ENCODE measurements around the gene CA14.

DNA sequence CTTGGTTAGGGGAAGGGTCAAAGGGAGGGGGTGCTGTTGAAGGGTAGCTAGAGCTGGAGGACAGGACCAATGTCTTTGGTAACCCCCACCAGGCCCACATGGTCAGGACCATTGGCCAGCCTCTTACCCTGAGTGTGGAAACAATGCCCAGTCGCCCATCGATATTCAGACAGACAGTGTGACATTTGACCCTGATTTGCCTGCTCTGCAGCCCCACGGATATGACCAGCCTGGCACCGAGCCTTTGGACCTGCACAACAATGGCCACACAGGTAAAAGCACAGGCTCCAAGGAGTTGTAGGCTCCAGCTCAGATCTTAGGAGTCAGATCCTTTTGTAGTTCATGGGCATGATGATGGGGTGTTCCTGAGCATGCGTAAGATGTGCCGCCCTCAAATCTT, 3.8 kb downstream of the CA14 start:
- TF ChIP-seq, protein P1, sequence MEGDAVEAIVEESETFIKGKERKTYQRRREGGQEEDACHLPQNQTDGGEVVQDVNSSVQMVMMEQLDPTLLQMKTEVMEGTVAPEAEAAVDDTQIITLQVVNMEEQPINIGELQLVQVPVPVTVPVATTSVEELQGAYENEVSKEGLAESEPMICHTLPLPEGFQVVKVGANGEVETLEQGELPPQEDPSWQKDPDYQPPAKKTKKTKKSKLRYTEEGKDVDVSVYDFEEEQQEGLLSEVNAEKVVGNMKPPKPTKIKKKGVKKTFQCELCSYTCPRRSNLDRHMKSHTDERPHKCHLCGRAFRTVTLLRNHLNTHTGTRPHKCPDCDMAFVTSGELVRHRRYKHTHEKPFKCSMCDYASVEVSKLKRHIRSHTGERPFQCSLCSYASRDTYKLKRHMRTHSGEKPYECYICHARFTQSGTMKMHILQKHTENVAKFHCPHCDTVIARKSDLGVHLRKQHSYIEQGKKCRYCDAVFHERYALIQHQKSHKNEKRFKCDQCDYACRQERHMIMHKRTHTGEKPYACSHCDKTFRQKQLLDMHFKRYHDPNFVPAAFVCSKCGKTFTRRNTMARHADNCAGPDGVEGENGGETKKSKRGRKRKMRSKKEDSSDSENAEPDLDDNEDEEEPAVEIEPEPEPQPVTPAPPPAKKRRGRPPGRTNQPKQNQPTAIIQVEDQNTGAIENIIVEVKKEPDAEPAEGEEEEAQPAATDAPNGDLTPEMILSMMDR (IDR thresholded peaks at IDR 0.05; ENCODE audit: insufficient read depth, low read length, poor library complexity, severe bottlenecking): no peak
- no peak for TF ChIP-seq EZH2phosphoT487 (conservative IDR thresholded peaks at IDR 0.05; ENCODE audit: low read length)

All from SU-DHL-6 (cell line).